Measurements from ENCODE around the gene PDE6A. TPM values are rescaled to one million over a fixed set of nuclear protein-coding genes. Genes with fewer than 3 reads are reported as not detected.

Gene PDE6A
- total RNA-seq, 2 experiments from 2014 or later, result not detected

DNA sequence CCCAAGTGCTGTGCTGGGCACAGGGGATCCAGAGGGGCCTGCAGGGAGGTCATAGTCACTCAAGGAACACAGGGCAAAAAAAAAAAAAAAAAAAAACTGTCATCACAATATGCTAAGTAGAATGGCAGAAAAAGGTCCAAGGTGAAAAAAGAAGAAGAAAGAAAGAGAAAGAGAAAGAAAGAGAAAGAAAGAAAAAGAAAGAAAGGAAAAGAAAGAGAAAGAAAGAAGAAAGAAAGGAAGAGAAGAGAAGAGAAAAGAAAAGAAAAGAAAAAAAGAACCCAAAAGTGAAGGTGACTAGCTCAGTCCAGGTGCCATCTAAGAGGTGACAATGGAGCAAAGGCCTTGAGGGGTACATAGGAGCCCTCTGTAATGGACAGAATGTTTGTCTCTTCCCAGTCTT is 73.9 kb downstream of the PDE6A start:
- ATAC-seq (ENCODE audit: poor library complexity) (no peak), DNase-seq (no peak)
- Histone ChIP-seq H3K4me1 (ENCODE audit: insufficient read depth, low read length) (no peaks in the 10 kb centered on the region), H3K4me3 (ENCODE audit: low read length) (no peak overlapping the region), H3K9me3 (ENCODE audit: control insufficient read depth in 1 of 2, insufficient read depth in 1 of 2, low read length in 2 of 2) (no peaks in the 10 kb centered on the region), H3K27ac (ENCODE audit: low read depth in 1 of 2, low read length in 2 of 2) (no peak overlapping the region), H3K36me3 (ENCODE audit: insufficient read depth, low read length) (no peaks in the 10 kb centered on the region), H3K27me3 (ENCODE audit: control insufficient read depth in 1 of 2, insufficient read depth in 2 of 2, low read length in 2 of 2) (no peaks in the 10 kb centered on the region)
- Mint-ChIP-seq H3K36me3 (ENCODE audit: low read depth) (no peaks in the 10 kb centered on the region), H3K27me3 (no peaks in the 10 kb centered on the region), H3K9me3 (no peaks in the 10 kb centered on the region), H3K27ac (no peak overlapping the region), H3K4me1 (ENCODE audit: low read depth) (no peaks in the 10 kb centered on the region), H3K4me3 (no peak overlapping the region)
- ChIA-PET POLR2A (no interaction called here), CTCF (no interaction called here)
- intact Hi-C loops (cut with DNase I, micrococcal nuclease), result no loop called here
- TF ChIP-seq, protein P1, sequence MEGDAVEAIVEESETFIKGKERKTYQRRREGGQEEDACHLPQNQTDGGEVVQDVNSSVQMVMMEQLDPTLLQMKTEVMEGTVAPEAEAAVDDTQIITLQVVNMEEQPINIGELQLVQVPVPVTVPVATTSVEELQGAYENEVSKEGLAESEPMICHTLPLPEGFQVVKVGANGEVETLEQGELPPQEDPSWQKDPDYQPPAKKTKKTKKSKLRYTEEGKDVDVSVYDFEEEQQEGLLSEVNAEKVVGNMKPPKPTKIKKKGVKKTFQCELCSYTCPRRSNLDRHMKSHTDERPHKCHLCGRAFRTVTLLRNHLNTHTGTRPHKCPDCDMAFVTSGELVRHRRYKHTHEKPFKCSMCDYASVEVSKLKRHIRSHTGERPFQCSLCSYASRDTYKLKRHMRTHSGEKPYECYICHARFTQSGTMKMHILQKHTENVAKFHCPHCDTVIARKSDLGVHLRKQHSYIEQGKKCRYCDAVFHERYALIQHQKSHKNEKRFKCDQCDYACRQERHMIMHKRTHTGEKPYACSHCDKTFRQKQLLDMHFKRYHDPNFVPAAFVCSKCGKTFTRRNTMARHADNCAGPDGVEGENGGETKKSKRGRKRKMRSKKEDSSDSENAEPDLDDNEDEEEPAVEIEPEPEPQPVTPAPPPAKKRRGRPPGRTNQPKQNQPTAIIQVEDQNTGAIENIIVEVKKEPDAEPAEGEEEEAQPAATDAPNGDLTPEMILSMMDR (IDR thresholded peaks at IDR 0.05), result no peak

DNA sequence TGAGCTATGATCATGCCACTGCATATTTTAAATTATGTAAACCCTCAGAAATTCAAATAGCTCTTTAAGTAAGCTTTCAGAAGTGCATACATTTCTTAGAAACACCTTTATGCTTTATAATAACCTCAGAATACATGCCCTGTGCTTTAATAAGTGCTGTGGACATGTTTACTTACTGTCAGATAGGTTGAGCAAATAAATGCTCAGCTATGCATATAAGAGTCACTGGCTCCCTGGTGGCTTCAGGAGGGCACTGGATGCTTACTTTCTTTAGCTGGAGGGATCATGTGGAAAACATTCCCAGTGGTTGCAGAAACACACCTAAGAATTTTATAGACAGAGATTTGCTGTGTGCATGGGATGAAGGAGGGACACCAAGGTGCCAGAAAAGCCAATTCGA is 74.4 kb downstream of the PDE6A start:
- Mint-ChIP-seq H3K4me3 (no peak overlapping the region), H3K4me1 (ENCODE audit: low read depth) (no peaks in the 10 kb centered on the region), H3K27ac (no peak overlapping the region), H3K36me3 (ENCODE audit: low read depth) (no peaks in the 10 kb centered on the region), H3K27me3 (no peaks in the 10 kb centered on the region), H3K9me3 (no peaks in the 10 kb centered on the region)
- Histone ChIP-seq H3K9me3 (ENCODE audit: control insufficient read depth in 1 of 2, insufficient read depth in 1 of 2, low read length in 2 of 2) (no peaks in the 10 kb centered on the region), H3K27me3 (ENCODE audit: control insufficient read depth in 1 of 2, insufficient read depth in 2 of 2, low read length in 2 of 2) (no peaks in the 10 kb centered on the region), H3K4me3 (ENCODE audit: low read length) (no peak overlapping the region), H3K4me1 (ENCODE audit: insufficient read depth, low read length) (no peaks in the 10 kb centered on the region), H3K27ac (ENCODE audit: low read depth in 1 of 2, low read length in 2 of 2) (no peak overlapping the region), H3K36me3 (ENCODE audit: insufficient read depth, low read length) (no peaks in the 10 kb centered on the region)
- TF ChIP-seq, protein P1 (IDR thresholded peaks at IDR 0.05), result no peak
- ATAC-seq (ENCODE audit: poor library complexity) (no peak), DNase-seq (no peak)
- ChIA-PET POLR2A (no interaction called here), CTCF (no interaction called here)
- intact Hi-C loops (cut with DNase I, micrococcal nuclease), result no loop called here

DNA sequence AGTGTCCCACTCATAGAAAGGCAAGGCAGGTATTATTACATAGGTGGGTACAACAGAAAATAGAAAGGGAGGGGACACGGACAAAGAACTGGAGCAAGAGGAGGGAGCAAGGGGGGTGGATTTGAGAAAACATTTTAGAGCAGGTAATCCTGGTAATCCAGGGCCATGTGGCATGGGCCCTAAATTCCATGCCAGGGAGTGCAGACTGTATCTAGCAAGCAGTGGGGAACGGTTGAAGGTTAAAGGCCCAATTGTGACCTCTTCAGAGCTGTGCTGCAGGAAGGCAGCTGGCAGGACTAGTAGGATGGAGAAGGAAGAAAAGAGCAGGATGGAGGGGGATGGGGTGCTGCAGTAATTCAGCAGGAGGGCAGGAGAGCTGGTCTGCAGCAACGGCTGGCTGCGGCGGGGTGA is 75.2 kb downstream of the PDE6A start:
- no peak overlapping the region for H3K4me3 Mint-ChIP-seq
- ChIA-PET POLR2A (no interaction called here), CTCF (no interaction called here)
- no peaks in the 10 kb centered on the region for H3K27me3 Mint-ChIP-seq
- no peak overlapping the region for H3K4me3 ChIP-seq (ENCODE audit: low read length)
- no peaks in the 10 kb centered on the region for H3K9me3 ChIP-seq (ENCODE audit: control insufficient read depth in 1 of 2, insufficient read depth in 1 of 2, low read length in 2 of 2)
- H3K9me3 Mint-ChIP-seq, result no peaks in the 10 kb centered on the region
- intact Hi-C loops (cut with DNase I, micrococcal nuclease), result no loop called here
- DNase-seq (no peak), ATAC-seq (ENCODE audit: poor library complexity) (no peak)
- H3K36me3 ChIP-seq (ENCODE audit: insufficient read depth, low read length), result no peaks in the 10 kb centered on the region
- no peaks in the 10 kb centered on the region for H3K36me3 Mint-ChIP-seq (ENCODE audit: low read depth)
- TF ChIP-seq, protein P1 (IDR thresholded peaks at IDR 0.05), result no peak
- no peak overlapping the region for H3K27ac Mint-ChIP-seq
- H3K27me3 ChIP-seq (ENCODE audit: control insufficient read depth in 1 of 2, insufficient read depth in 2 of 2, low read length in 2 of 2), result no peaks in the 10 kb centered on the region
- no peak overlapping the region for H3K27ac ChIP-seq (ENCODE audit: low read depth in 1 of 2, low read length in 2 of 2)
- H3K4me1 Mint-ChIP-seq (ENCODE audit: low read depth), result no peaks in the 10 kb centered on the region
- no peaks in the 10 kb centered on the region for H3K4me1 ChIP-seq (ENCODE audit: insufficient read depth, low read length)

Data from CD4-positive, alpha-beta T cell (primary cell).